GM18499 (cell line): Measurements from ENCODE around the gene STIM1.

Experiments
- ATAC-seq: cut with Tn5 transposase; IDR thresholded peaks from one replicate; pipeline ENCODE4 v1.9.1; 2021; ENCODE audit warnings: moderate number of reproducible peaks; ENCODE audit not compliant: insufficient read depth, unreplicated experiment

Gene STIM1

DNA sequence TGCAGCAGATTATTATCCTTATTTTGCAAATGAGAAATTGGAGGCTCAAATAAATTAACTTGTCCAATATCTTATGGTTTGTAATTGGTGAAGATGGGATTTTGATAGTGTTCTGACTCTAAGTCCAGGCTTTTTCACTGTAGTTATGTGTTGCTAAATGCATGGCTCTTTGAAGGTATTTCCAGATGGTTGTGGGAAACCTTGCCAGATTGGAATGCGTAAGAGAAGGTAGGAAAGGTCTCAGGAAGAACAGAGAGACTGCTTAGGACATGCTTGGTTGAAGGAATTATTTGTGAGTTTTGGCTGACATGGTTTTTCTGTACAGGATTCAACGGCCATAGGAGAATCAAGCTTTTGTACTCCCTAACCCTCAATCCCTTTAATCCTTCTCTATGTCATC, 108.6 kb downstream of the STIM1 start:
- no peak for ATAC-seq

DNA sequence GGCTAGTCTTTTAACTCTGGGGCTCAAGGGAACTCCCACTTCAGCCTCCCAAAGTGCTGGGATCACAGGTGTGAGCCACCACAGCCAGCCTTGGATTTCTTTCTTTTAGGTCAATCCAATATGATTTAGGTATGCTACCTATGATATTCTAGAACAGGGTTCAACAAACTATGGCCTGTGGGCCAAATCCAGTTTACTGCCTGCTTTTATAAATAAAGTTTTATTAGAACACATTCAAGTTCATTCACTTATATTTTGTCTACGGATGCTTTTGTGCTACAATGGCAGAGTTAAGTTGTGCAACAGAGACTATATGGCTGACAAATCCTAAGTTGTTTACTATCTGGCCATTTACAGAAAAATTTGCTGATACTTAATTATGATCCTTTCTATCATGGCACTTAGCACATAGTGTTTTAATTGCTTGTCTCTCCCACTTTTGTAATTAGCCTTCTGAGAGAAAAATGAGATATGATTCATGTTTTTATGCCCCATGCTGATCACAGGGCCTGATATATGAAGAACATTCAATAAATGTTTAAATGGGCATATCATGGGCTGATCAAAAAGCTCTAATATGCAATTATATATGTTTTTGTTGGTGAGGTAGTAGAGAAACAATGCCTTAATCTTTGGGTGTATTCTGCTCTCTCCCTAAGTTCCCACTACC, 109.6 kb downstream of the STIM1 start:
- no peak for ATAC-seq

DNA sequence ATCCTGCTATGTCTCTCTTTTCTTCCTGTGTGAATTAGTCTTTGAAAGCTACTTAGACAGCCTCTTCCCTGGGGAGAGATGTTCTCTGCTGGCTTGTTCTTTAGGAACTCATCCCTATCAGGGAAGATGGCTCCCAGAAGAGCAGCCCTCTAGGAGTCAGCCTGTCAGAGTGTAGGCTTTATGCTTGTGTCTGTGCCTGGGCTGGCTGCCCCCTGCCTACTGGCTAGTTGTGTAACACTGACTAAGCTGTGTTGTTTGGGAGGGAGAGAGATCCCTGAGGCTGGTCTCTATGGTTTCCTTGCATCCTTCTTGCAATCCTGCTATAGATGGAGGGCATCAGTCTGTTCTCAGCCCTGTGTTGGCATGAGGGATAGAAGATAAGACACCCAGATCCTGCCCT, 112.2 kb downstream of the STIM1 start:
- ATAC-seq, result no peak

DNA sequence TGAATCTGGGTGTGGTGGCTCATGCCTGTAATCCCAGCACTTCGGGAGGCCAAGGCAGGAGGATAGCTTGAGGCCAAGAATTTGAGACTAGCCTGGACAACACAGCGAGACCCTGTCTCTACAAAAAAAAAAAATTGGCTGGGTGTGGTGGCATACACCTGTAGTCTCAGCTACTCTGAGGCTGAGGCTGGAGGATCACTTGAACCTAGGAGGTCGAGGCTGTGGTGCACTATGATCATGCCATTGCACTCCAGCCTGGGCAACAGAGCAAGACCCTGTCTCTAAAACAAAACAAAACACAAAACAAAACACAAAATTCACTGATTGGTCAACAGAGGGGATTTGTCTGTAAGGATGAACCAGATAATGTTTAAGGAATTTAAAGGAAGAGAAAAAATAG, 113.7 kb downstream of the STIM1 start:
- no peak for ATAC-seq

DNA sequence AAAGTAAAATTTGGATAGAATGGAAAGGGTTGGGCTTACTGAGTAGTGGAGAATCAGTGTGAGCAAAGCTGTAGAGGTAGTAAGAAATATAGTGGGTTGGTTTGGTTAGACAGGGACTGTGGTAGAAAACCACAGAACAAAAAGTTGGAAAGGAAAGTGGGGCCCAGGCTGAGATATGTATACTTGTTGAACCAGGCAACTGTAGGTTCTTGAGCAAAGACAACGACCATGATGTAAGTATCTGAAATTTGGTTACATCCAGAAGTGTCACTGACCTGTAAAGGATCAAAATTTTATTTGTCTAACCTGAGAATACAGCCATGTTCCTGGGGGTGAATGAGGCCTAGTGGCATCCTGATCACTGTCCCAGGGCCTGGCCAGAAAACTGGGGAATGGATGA, 114.1 kb downstream of the STIM1 start:
- no peak for ATAC-seq

DNA sequence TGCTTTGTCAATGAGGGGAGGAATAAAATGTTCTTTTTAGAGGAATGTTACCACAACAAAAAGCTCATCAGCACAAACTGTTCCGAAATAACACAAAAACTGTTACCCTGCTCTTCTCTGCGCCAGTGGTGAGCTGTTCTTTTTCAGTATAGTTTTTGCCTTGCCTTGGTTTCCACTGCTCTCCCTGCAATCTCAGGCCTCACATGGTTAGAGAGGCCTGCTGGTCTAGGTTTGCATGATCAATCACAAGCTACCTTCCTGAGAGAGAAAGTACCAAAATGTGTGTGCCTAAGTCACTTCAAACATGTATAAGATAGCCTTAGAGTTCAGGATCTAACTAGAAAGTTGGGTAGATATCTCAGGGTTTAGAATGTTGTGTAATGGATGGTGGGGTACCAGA, 114.6 kb downstream of the STIM1 start:
- no peak for ATAC-seq

DNA sequence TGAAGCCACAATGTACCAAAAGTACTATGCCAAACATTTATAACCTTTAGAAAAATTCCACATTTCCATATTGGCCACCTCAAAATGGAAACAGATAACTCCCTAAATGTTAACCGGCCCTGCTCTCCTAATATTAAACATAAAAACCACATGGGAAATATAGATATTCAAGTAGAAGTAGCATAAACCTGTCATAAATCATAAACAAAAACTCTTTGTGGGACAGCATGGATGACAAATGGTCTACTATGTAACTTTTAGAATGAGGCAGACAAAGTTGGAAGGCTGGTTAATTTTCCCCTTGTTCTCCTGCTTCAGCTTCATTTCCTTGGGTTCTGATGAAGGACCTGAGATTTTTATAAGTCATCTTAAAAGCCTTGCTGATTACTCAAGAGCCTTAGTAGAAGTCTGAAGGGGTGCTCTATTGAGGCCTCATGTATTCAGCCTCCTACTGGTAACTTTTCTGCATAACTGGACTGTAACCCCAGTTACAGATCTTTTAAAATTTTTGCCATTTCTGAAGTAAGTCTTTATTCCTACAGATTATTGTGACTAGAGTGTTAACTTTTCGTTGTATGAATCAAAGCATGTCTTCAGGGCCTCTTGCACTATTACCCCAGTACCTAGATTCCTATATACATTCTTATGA, 116.4 kb downstream of the STIM1 start:
- ATAC-seq, result no peak

DNA sequence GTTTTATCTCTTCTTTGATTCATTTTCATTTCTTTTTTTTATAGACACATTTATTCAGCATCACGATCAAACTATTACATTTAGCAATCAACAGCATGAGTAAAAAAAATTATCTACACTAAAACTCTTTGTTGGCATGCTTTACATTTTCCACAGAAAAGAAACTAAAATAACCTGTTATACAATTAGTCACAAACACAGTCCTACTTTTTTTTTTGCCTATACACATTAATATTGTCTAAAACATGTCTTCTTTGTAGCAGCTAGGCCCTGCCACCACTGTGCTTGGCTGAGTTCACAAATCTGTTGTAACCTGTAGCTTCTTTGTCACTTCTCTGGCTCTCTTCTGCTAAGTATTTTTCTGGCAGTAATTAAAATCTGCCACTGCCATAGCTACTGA, 117.0 kb downstream of the STIM1 start:
- ATAC-seq, result no peak

DNA sequence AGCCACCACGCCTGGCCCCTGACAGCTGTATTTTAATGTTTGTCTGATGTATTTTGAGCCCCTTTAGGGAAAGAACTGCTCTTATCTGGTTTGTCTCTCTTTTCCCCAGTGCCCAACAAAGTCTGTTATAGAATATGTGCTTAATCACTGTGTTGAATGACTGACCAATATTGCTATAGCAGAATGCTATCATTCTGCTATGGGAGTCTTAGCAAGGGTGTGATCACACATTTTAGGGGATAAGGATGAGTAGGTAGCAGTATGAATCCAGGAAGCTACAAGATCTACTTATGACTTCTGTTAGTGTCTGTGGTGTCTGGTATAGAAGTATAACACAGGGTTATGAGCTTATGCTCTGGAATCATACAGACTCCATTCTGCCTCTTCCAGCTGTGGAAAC, 121.6 kb downstream of the STIM1 start:
- no peak for ATAC-seq

DNA sequence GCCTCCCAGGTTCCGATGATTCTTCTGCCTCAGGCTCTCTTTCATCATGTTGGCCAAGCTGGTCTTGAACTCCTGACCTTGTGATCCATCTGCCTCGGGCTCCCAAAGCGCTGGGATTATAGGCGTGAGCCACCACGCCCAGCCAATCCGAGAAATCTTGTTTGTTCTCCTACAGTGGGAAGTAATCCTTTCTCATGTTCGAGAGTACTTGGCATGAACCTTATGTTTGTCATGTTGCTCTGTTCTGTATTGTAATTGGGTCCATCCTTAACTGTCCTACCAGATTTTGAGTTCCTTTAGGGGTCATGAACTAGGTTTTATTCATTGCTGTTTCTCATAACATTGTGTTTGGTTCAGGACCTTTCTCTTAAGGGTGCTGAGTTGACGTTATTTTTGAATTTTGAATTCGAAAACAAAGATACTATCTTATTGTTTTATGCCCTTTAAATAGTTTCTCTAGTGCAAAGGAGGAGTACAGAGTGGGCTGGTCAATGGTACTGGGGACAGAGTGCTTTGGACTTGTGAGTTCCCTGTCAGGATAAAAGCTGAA, 125.7 kb downstream of the STIM1 start:
- ATAC-seq, result no peak

DNA sequence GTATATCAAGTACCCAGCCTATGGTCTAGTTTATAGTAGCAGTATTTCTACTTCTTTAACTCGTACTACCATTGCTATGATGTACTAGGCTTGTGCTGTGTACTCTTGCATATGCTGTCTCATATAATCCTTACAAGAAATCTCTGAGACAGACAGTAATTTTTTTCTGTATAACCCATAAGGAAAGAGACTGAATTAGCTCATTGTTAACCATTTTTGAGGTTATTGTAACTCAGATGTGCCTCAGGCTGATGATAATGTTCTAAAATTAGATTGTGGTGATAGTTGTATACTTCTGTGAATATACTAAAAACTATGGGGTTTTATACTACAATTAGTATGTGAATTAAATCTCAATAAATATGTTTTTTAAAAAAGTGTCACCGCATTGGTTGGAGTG, 127.0 kb downstream of the STIM1 start:
- ATAC-seq, result no peak

DNA sequence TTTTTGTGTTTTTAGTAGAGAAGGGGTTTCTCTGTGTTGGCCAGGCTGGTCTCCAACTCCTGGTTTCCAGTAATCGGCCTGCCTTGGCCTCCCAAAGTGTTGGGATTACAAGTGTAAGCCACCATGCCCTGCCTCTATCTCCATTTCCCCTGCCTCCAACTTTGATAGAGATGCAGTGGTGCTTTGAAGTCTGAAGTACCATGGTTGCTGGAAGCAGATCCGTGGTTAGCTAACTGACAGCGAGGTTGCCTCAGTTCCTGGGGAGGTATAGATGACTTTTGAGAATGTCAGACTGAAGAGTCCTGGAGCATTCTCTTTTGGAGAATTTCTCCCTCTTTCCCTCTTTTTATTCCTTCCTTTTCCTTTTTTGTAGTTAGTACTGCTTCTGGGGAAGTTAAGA, 127.6 kb downstream of the STIM1 start:
- no peak for ATAC-seq

DNA sequence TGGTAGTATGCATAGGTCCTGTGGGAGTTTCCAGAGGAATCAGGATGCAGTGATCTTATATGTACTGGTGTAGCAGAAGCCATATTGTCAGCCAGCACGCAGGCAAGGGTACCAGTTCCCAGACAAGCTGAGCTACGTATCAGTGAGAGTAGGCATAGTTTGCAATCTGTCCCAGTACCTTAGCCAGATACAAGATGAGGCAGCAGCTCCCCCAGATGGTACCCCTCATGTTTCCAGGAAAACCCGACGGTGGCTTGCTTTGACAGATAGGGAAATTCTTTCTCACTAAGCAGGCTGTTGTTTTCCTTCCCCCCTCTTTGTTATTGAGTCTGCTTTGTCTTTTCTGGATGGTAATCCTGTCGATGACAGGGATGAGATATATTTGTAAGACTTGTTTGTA, 129.4 kb downstream of the STIM1 start:
- no peak for ATAC-seq

DNA sequence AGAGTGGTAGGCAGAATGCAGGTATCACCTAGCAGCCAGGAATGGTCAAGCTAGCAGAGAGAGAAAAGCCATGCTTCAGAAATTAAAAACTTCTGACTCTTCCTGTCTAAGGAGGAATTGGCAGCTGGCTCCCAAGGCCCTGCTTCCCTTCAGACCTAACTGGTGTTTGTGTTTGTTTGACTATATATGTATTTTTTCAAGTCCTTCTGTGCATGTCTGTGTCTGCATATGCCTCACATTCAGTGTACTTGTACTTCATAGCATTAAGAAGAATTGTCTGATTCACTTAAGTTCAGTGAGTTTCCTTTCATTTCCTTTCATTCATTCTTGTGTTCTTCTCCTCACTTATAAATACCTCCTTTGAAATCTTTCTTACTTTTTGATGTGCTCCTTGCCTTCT, 130.2 kb downstream of the STIM1 start:
- no peak for ATAC-seq

DNA sequence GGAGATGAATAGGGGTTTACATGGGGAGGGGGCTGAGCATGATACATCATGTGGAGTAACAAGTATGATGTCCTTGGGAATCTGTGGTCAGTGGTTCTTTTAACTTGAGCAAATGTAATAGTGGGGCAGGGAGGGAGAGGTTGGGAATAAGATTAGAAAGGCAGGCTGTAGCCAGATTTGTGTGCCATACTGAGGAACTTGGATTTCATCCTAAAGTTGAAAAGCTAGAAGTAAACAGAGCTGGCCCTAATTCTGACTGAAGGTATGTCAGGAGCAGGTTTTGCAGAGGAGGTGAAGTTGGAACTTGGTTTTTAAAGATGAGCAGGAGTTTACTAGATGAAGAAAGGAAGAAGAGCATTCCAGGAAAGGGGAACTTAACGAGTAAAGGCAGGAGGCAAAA, 130.8 kb downstream of the STIM1 start:
- no peak for ATAC-seq

DNA sequence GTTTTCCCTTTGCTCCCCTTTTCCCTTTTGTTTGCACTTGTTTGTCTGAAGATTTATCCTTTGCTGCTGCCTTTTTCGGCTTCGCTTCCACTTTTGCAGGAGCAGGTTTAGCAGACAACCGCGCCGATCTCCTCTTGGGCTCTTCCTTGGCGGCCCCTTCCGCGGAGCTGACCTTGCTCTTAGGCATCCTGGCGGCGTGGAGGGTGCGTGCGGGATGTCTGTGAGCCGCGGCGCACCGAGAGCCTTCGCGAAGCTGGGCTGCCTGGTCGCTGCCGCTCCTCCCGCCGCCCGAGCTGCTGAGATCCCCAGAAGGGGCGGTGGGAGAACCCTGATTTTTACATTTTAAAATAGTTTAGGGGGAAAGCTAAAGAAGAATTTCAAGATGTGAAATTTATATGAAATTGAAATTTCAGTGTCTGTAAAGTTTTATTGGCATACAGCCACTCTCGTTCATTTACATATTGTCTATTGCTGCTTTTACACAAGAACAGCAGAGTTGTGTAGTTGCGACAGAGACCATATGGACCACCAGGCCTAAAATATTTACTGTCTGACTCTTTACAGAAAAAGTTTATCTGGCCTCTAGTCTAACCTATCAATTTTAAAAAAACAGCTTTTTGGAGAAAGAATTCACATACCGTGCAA, 133.9 kb downstream of the STIM1 start:
- no peak for ATAC-seq

DNA sequence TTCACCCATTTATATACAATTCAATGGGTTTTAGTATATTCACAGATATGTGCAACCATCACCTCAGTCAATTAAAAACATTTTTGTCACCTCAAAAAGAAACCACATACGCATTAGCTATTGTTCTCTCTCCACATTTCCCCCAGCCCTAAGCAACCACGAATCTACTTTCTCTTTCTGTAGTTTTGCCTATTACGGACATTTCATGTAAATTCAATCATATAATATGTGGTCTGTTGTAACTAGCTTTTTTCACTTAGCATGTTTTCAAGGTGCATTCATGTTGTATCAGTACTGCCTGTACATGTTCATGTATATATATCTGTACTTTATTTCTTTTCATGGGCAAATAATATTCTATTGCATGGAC, 134.4 kb downstream of the STIM1 start:
- ATAC-seq, result no peak

DNA sequence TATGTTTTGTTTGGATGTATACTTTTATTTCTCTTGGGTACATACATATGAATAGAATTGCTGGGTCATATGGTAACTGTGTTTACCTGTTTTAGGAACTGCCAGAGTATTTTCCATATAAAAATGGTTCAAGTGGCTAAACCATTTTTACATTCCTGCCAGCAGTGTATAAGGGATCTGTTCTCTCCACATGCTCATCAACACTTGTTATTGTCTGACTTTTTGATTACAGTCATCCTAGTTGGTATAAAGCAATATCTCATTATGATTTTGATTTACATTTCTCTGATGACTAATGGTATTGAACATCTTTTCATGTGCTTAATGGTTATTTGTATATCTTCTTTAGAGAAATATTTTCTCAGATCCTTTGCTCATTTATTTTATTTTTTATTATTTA, 134.9 kb downstream of the STIM1 start:
- no peak for ATAC-seq

DNA sequence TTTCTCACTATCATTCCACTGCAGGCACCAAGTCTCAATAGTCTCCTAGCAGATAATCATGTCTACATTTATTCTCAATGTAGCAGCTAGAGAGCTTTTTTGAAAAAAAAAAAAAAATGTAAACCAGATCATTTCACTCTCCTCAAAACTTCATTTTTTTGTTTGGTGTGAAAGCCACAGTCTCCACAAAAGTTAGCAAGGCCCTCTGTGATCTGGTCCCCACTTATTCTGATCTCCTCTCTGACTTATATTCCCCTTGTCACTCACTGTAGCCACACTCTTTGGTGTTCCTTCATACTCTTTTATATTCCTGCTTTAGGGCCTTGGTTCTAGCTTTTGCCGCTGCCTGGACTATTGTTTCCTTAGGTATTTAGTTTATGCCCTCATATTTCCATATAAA, 137.5 kb downstream of the STIM1 start:
- ATAC-seq, result no peak

DNA sequence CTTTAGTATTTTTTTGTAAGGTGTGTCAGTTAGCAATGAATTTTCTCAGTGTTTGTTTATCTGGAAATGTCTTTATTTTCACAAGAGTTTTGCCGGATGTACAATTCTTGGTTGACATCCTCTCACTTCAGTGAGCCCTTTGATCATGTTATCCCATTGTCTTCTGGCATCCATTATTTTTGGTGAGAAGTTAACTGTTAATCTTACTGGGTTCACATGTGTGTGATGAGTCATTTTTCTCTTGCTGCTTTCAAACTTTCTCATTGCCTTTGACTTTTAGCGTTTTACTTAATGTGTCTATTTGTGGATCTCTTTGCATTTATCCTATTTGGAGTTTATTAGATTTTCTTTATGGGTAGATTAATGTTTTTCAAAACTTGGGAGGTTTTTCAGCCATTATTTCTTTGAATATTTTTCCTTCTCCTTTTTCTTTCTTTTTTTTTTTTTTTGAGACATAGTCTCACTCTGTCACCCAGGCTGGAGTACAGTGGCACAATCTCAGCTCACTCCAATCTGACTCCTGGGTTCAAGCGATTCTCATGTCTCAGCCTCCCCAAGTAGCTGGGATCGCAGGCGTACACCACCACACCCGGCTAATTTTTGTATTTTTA, 138.7 kb downstream of the STIM1 start:
- ATAC-seq, result no peak

DNA sequence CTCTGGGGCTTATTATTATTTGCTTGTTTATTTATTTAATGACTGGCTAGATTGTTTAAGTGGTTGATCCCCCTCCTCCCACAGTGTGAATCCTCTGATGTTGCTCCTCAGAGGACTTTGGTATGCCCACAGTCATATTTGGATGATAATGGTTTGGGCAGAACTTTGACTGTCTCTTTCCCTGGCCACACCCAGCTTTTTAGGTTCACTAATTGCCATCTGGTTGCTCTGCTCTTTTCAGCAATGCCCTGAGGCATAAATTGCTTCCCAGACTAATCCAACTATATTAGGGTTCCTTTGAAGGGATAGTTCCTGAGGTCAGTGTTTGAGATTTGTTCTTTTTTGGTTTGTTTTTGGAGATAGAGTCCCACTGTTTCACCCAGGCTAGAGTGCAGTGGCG, 139.8 kb downstream of the STIM1 start:
- ATAC-seq, result no peak
